CD4-positive, alpha-beta T cell treated with Interleukin-10 for 1 hour (primary cell): ENCODE measurements around the gene ACBD6.

Experiments
- DNase-seq: peaks from one replicate; pipeline ENCODE4 v3.0.0-alpha.2; 2020

Gene ACBD6

DNA sequence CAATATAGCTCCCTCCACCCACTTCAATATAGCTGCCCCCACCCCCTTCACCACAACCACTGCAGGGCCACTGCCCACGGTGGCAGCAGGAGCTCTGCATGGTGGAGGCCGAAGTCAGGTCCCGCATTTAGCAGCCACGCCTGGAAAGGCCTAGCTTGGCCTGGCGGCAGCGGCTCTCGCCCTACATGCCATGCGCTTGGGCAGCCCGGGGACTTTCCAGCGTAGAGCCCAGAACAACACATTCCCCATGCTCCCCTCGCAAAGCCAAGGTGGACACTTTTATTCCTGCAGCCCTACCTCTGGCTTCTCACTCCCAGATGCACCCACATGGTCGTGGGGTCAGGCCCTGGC lies 235.2 kb downstream of the ACBD6 start:
- DNase-seq: no peak

DNA sequence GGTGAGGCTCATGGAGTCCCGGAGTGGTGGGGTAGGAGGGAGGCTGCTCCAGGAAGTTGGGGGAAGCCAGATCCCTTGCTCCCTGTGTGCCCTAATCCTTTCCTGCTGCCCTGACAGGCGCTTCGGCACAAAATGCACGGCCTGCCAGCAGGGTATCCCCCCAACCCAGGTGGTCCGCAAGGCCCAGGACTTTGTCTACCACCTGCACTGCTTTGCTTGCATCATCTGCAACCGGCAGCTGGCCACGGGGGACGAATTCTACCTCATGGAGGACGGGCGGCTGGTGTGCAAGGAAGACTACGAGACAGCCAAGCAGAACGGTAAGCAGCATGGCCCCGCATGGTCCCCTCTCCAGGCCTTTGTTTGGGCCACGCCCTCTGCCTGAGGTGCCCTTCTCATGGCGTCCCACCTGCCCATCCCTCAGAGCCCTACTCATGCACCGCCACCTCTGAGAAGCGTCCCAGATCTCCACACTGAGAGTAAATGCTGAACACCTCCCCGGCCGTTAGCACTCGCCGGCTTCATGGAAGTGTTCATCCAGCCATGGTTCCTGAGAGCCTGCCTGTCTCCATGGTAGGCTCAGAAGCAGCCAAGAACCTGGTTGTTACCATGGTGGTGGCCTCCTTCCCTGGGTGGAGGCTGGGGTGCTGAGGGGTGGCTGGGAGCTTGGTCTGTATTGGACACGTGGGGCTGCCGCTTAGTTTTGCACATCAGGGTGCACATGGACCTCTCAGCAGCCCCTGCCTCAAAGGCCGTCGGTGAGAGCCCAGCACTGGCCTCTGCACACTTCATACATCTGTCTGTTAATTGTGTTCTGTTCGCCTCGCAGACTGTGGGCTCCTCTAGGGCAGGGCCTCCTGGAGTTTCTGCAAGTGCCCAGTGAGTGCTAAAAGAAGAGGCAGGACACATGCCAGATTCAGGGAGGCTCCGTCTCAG lies 235.8 kb downstream of the ACBD6 start:
- no peak for DNase-seq

DNA sequence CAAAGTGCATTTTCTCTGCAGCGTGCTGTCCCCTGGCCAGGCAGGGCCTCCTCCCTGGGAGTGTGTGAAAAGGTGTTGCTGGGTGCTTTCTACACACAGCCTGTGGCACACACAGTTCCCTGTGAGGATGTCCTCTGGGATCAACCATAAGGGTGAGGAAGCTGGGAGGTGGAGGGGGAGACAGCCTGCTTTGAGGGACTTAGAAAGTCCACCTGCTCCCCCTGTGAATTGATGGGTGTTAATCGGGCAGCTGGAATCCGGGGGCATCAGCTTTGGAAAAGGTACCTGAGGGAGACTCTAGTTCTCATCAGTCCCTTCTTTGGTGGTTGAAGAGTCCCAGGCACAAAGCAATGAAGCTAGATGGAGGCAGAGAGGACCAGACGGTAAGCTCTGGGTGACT lies 236.5 kb downstream of the ACBD6 start:
- no peak for DNase-seq

DNA sequence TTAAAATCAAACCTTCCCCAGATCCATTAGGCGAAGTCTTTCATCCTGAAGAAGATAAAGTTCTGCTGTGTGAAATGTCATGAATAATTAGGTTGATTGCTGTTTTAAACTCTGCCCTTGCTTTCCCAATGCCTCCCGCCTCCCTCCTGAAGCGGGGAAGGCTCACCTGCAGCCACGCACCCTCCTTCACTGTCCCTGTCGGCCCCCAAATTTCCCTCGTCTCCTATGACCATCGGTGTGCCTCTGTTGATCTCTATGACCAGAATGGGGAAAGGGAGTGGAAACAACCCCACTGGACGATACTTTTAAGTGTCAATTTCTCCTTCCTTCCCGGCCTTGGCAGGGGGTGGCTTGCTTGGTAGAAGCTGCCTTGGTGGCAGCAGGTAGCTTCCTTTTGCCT lies 237.2 kb downstream of the ACBD6 start:
- DNase-seq: no peak

DNA sequence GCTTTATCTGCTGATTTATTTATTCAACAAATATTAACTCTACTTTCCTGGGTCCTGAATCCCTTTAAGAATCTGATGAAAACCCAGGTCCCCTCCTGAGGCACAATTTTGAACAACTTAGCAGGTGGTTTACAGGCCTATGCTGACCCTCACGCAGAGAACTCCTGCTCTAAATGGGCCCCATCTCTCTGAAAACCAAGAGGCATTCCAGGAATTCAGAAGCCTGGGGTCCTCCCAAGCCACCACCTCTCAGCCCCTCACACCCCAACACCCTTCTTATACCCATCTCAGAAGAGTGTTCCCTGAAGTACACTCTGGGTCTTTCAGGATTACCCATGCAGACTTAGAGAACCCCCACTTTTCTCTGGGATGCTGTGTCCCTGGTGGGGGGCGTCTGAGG lies 237.8 kb downstream of the ACBD6 start:
- DNase-seq: no peak

DNA sequence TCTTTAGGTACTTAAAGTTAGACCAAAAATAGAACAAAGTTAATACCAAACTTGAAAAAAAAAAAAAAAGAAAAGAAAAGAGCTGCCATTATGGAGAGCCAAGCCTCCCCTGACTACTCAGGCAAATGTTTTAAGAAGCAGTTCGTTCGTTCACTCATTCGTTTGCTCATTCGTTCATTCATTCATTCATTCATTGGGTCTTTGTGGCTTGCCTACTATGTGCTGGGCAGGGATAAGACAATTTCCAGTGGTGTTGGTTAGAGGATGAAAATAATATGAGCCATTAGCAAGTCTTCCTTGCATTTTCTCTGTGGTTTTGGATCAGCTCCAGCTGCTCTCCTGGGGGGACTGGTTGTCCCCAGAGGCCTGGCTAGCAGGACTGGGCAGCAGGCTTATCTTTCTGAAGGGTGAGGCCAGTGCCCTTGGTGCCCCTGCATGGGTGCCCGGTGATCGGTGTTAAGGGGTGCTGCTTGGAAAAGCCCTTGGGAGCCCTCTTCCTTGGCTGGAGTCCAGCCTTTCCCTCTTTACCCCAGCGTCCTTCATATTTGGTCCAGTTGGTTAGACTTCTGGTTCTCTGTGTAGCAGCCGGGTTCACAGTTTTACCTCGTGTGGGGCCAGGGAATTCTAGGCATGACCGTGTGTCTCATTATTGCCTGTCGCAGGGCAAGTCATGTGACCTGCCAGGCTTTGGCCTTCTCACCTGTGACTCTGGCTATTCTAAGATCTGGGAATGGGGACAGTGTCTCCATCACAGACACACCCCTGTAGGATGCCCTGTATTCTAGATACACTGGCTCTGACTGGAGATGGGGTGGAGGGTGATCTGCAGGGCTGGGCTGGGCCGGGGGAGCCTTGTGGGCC lies 239.5 kb downstream of the ACBD6 start:
- no peak for DNase-seq

DNA sequence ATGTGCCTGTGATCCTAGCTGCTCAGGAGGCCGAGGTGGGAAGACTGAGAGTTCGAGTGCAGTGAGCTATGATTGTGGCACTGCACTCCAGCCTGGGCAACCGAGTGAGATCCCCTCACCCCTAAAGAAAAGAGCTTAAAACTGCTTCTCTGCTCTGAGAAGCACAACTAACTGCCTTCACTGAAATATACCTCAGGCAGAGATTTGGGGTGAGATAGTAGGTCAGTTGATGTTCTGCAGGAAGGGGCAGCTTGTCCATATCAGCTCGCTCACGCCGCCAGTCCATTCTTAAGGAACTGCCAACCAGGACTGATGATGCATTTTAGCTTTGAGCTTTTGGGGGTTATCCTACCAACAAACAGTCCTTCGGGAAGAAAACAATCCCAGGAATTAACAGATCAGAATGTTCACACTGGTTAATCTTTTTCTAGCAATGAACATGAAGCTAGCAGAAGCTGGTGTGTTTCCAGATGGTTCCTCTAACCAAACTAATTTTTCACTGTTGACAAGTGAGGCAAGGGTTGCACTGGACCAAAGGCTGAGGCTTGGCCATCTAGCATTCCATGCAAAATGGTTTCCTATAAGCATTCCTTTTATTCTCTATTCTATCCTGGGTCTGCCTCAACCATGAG lies 240.7 kb downstream of the ACBD6 start:
- DNase-seq: no peak

DNA sequence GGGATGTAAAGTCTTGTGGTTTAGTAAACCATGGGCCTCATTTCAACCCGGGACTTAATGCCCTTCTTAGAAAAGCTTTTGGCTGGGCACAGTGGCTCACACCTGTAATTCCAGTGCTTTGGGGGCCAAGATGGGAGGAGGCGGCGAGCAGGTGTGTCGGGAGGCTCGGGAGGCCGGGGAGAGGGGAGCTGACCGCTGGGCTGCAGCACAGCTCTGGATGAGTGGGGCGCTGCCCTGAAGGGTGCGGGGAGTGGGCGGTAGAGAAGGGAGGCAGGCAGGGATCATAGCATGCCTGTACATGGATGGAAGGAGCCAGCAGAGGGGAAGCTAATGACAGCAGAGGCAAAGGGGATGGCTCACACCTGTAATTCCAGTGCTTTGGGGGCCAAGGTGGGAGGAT lies 241.3 kb downstream of the ACBD6 start:
- DNase-seq: no peak

DNA sequence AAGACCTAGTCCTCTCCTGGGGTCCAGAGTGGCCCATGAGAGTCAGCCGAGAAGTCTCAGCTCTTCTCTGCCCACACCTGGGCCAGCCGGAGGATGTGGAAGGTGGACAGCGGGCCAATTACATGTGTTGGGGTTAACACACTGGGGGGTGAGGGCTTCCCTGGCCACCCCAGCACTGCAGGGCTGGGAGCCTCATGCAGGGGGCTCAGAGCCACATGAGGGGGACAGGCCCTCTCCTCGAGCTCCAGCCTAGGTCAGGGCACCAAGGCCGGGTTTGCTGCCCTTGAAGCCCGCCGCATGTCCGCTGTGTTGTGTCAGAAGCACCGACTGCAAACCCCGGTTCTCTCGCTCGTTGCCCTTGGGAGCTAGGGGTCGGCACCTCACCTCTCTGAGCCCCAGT lies 241.8 kb downstream of the ACBD6 start:
- DNase-seq: no peak

DNA sequence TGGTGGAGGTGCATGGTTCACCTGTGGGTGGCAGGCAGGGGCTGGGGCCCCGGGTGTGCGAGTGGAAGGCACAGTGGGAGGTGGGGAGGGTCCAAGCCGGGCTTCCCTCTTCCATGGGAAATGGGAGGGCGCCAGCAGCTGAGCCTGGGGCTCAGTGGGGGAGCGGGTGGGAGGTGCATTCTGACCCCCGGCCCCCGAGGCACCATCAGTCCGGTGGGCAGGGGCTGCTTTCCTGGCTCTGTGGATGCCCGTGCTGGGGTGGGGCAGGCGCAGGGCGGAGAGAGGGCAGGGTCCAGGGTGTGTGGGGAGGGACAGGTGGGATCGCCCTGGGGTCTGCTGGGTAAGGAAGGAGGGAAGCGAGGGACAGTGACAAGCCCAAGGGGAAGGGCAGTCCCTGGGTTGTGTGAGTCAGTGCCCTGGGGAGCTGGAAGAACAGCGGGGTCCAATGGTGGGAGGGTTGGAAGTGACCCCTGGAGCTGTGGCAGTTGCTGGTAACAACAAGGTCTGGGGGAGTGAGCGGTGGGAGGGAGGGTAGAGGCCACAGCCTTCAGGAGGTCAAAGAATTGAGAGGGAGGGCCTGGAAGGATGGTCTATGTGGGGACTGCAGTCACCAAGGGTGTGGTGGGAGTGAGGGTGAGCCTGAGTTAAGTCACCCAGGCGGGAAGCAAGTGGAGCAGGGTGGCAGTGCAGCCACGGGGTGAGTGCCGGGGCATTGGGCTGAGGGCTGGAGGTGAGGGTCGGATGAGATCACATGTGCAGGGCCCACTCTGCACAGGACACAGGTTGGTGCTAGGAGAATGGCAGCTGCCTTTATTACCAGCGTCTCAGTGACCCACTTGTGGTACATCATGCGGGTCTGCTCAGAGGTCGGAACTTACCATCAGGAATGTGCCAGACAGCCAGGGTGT lies 242.7 kb downstream of the ACBD6 start:
- no peak for DNase-seq

DNA sequence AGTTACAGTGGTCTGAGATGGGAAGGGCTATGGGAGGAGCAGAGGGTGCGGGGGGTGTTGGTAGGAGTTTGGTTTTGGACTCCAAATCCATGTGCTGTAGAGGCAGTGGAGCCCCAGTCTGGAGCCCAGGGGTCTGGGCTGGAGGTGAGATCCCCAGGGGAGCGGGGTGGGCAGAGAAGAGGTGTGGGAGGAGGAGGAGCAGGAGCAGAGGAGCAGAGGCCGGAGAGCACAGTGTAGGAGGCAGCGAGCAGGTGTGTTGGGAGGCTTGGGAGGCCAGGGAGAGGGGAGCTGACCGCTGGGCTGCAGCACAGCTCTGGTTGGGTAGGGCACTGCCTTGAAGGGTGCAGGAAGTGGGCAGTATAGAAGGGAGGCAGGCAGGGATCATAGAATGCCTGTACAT lies 243.4 kb downstream of the ACBD6 start:
- DNase-seq: no peak

DNA sequence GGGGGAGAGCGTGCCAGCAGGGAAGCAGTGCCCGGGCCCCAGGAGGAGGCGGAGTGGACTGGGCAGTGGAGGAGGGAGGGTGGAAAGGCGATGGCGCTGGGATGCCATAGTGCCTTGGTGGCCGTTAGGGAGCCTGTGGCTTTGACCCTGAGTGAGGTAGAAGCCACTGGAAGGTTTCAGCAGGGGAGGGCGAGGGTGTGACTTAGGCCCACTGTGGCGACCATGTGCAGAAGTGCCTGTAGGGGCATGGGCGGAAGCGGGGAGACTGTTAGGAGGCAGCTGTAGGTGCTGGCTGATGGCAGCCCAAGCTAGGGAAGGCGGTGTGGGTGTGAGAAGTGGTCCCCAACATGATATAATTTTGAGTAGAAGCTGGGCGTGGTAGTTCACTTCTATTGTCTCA lies 244.1 kb downstream of the ACBD6 start:
- no peak for DNase-seq

DNA sequence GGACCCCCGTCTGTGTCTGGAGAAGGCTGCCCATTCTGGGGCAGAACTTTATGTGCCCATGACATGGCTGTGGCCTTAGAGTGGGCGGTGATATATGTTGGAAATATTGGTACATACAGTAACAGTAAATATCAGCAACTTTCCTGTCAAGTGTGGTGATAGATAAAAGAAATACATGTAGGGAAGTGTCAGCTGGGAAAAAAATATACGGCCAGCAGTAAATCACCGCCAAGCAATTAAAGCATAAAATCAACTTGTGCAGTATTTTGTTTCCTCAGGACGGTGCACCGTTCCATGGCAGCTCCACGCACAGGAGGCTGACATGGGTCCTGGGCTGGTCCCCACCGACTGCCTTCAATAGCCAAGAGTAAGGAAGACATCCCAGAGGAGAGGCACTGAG lies 244.9 kb downstream of the ACBD6 start:
- no peak for DNase-seq

DNA sequence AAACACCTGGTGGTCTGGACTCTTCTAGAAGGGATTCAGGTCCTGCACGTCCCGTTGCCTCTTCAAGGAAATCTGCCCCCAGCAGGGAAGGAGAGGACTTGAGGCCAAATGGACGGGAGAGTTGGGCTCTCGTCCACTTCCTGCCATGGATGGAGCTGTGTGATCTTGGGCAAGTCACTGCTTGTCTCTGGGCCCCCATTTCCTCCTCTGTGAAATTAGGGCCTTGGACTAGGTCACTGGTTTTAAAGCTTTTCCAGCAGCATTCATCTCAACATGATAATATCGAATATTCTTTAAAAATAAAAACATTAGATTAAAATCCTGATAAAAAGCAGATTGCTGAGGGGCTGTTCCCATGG lies 245.4 kb downstream of the ACBD6 start:
- DNase-seq: no peak

DNA sequence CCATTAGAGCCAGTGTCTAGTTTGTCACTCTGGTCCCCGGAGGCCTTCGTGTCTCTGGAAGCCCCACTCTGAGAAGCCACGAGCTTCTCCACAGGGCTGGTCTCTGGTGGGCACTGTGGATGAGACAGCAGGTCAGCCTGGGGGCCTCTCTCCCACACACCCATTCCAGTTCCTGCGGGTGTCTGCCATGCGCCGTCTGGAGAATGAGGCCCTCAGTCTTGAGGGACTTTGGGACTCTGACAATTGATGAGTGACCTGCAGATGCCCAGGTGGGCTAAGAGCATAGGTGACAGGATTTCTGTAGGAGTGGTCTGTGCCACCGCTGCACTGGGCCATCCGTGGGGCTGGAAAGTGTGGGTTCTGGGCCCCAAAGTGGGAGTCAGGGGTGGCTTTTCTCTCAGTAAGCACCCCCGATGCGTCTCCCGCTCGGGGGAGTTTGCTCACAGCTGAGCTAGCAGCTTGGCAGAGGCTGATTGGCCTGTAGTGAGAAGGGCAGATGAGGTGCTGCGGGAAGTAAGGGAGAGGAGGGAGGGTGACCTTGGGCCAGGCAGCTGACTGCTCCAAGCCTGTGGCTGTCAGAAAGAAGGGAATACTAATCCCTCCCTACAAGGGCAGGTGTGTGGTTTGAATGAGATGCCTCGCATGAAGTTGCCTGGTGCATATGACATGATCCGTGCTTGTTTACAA lies 245.9 kb downstream of the ACBD6 start:
- no peak for DNase-seq

DNA sequence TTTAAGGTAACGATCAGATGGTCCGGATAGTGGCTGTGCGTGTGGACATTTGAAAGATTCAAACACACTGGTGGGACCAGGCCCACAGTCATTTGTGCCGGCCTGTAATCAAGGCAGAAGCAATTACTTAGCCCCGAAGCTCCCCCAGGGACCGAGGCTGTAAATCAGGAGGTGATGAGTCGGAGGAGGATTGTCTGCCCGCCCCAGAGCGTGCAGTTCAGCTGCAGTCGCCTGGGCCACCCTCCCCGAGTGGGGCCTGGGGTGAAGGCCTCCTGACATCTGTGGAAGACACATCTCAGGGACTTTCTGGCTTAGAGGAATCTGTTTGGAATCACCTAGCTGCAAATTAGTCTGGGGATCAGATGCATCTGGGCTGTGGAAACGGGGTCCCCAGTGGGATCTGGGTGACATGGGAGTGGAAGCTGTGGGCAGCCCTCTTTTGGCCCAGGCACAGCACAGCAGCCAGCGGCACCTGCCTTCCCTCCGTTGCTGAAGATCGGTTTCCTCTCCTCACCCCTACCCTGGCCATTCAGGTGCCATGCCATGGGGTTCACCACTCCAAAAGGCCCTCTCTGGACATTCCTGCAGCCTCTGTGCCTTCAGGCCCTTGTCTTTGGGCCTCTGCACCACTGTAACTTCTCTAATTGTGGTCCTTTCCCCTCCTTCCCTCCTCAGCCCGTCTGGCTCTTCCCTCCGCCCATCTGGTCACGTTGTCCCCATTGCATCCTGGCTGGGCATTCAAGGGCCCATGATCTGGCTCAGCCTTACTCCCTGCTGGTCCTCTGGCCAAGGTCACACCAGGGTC lies 246.6 kb downstream of the ACBD6 start:
- no peak for DNase-seq

DNA sequence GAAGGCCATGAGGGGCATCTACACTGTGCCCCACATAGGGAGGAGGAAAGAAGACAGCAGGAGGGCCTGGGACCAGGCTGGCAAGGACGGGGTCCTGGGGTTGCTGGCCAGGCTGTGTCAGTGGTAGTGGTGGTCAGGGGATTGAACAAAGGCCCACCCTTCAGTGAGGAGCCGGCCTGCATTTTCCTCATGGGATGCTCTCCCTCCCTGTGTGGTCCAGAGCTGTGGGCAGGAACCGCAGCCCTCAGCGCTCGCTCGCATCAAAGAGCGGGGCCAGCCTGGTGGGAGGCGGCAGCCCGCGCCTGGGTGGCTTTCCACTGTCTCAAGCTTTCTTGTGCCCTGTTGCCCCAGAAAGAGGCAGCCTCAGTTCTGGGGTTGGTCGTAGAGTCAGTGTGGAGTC lies 247.5 kb downstream of the ACBD6 start:
- DNase-seq: no peak

DNA sequence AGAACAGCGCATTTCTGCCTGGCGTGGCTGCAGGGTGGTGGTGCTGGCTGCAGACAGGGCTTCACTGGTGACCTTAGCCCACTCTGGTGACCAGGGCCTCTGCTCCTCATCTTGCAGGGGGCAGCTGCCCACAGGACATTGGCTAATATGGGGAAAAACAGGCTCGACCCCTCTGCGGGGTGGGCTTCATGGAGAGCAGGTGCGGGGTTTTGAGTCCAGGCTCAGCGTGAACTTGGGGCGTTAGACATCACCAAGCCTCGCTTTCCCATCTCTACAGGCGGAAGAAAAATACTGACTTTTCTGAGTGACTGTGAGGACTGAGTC lies 247.9 kb downstream of the ACBD6 start:
- no peak for DNase-seq

DNA sequence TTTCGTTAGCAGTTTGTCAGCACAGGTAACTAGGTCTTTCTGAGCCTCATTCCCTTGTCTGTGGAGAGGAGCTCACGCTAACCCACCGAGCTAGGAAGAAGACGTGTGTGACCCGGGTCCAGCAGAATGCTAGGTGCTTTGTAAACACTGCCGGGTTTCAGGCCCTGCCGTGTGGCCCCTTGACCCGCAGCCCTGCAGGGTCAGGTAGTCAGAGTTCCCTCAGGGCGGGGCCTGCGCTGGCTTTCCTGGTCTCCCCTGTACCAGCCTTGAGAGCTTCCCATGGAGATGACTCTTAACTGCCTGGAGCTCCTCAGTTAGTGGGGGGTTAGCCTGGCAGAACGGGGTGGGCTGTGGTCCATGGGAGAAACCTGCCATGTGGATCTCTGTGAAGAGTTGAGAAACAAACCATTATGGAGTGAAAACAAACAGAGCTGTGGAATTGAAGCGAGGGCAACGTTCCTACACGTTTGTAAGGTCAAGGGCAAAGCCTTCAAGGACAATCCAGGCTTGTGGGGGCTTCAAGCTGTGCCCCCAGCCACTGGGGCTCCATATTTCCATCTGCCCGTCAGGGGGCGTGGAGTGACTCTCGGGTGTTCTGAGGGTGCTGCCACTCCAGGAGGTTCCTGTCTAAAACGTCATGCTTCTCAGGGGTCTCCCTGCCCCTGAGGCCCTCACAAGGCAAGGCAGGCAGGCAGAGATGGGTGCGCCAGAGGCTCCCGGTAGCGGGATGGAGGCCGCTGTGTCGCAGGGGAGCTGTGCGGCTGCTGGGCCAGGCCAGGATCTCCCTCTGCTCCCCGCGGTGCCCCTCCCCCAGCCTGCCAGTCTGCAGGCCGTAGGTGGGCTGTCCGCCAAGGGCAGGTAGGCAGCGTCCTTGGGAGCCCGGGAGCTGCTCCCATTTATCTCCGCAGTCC lies 248.5 kb downstream of the ACBD6 start:
- DNase-seq: no peak
